ENCODE results near the gene PRDM16.

PRDM16 gene

GRCh38 chr1:3149277-3149676, 80.3 kb downstream of the PRDM16 start:
- no peak overlapping the region for H3K27ac ChIP-seq
- ChIA-PET POLR2A (ENCODE audit: low non-redundant PET) (no interaction called here), CTCF (no interaction called here)
- TF ChIP-seq CTCF (conservative IDR thresholded peaks at IDR 0.05; ENCODE audit: low read depth) = no peak
- DNase-seq (ENCODE audit: low spot score) = no peak

GRCh38 chr1:3151456-3151855, 82.5 kb downstream of the PRDM16 start:
- CTCF ChIA-PET = no interaction called here
- no peak for TF ChIP-seq CTCF (conservative IDR thresholded peaks at IDR 0.05; ENCODE audit: low read depth)
- no peak for DNase-seq (ENCODE audit: low spot score)
- POLR2A ChIA-PET (ENCODE audit: low non-redundant PET) = no interaction called here
- no peak overlapping the region for H3K27ac ChIP-seq

GRCh38 chr1:3152143-3152542, 83.1 kb downstream of the PRDM16 start:
- POLR2A ChIA-PET (ENCODE audit: low non-redundant PET) = no interaction called here

GRCh38 chr1:3153197-3153596, 84.2 kb downstream of the PRDM16 start:
- TF ChIP-seq CTCF (conservative IDR thresholded peaks at IDR 0.05; ENCODE audit: low read depth) = no peak
- no peak overlapping the region for H3K27ac ChIP-seq
- no peak for DNase-seq (ENCODE audit: low spot score)
- CTCF ChIA-PET = no interaction called here
- POLR2A ChIA-PET (ENCODE audit: low non-redundant PET) = no interaction called here

More at GRCh38 chr1:3152143-3152542, 83.1 kb downstream of the PRDM16 start:
- no peak overlapping the region for H3K27ac ChIP-seq
- CTCF ChIA-PET = no interaction called here
- no peak for TF ChIP-seq CTCF (conservative IDR thresholded peaks at IDR 0.05; ENCODE audit: low read depth)
- DNase-seq (ENCODE audit: low spot score) = no peak

GRCh38 chr1:3153902-3154795, 85.1 kb downstream of the PRDM16 start:
- CTCF ChIA-PET = no interaction called here
- POLR2A ChIA-PET (ENCODE audit: low non-redundant PET) = no interaction called here
- TF ChIP-seq CTCF (conservative IDR thresholded peaks at IDR 0.05; ENCODE audit: low read depth) = no peak

GRCh38 chr1:3155056-3155925, 86.3 kb downstream of the PRDM16 start:
- ChIA-PET POLR2A (ENCODE audit: low non-redundant PET) (no interaction called here), CTCF (no interaction called here)
- no peak overlapping the region for H3K27ac ChIP-seq
- no peak for TF ChIP-seq CTCF (conservative IDR thresholded peaks at IDR 0.05; ENCODE audit: low read depth)
- no peak for DNase-seq (ENCODE audit: low spot score)

More at GRCh38 chr1:3153902-3154795, 85.1 kb downstream of the PRDM16 start:
- DNase-seq (ENCODE audit: low spot score) = no peak
- no peak overlapping the region for H3K27ac ChIP-seq
